GM23338 (cell line): ENCODE measurements around the gene TST. TPM values are rescaled to one million over a fixed set of nuclear protein-coding genes. Genes with fewer than 3 reads are reported as not detected.

ENCODE experiments used
- EZH2 ChIP-seq: fragments of 200-600 bp; sonication (generic); IDR thresholded peaks from one replicate; pipeline ENCODE4 v1.8.0; 2017; ENCODE audit warnings: antibody characterized with exemption, mild to moderate bottlenecking, low read depth; ENCODE audit not compliant: unreplicated experiment
- EZH2phosphoT487 ChIP-seq: fragments of 200-600 bp; sonication (generic); IDR thresholded peaks from one replicate; pipeline ENCODE4 v1.8.1; 2018; ENCODE audit warnings: antibody characterized with exemption; ENCODE audit not compliant: unreplicated experiment
- JUNB ChIP-seq: IDR thresholded peaks from one replicate; pipeline ENCODE4 v1.6.1; 2016; ENCODE audit warnings: antibody characterized with exemption; ENCODE audit not compliant: unreplicated experiment
- NANOG ChIP-seq: IDR thresholded peaks from 2 replicates; pipeline ENCODE4 v1.6.1; 2016; ENCODE audit warnings: antibody characterized with exemption, borderline replicate concordance
- POLR2AphosphoS5 ChIP-seq: IDR thresholded peaks from 2 replicates; pipeline ENCODE4 v1.6.1; 2016; ENCODE audit warnings: antibody characterized with exemption, low read depth
- STAT1 ChIP-seq: IDR thresholded peaks from one replicate; pipeline ENCODE4 v1.6.1; 2016; ENCODE audit warnings: antibody characterized with exemption; ENCODE audit not compliant: unreplicated experiment
- ZNF114 ChIP-seq: fragments of 250-450 bp; sonication (Bioruptor Pico); IDR thresholded peaks from 2 replicates; pipeline ENCODE4 v1.5.0; 2020; ENCODE audit warnings: mild to moderate bottlenecking, moderate library complexity
- polyA plus RNA-seq: library from polyadenylated mRNA; unstranded; fragments of >200 nt; fragmentation: Nextera tagmentation; extraction: Ambion mirVana; gene quantifications from 2 replicates; pipeline ENCODE4 v1.2.1, GENCODE V29; 2016
- total RNA-seq: library from RNA; depleted of rRNA; stranded (reverse); fragments of >200 nt; shearing (Covaris generic); gene quantifications from 2 replicates; pipeline ENCODE4 v1.2.3, GENCODE V29; 2014
- TF ChIP-seq, protein P1 (sequence below): fragments of 250-450 bp; sonication (Bioruptor Pico); IDR thresholded peaks from 2 replicates; pipeline ENCODE4 v1.5.0; 2020; ENCODE audit warnings: mild to moderate bottlenecking, moderate library complexity
- TF ChIP-seq, protein P2 (sequence below): IDR thresholded peaks from 2 replicates; pipeline ENCODE4 v1.6.1; 2016; ENCODE audit warnings: antibody characterized with exemption
- TF ChIP-seq, protein P3 (sequence below), 2 experiments: fragments of 200-600 bp in 1 of 2; sonication (generic) in 1 of 2; conservative IDR thresholded peaks; 2 replicates each; pipeline versions ENCODE4 v1.5.1 to v1.6.1; 2016 to 2017; ENCODE audit warnings: antibody characterized with exemption in 2 of 2, low read depth in 2 of 2, mild to moderate bottlenecking in 2 of 2, moderate library complexity in 1 of 2

Gene TST
- total and polyA plus RNA-seq, 2 experiments from 2014 or later = 14.6 to 32.7 TPM

DNA sequence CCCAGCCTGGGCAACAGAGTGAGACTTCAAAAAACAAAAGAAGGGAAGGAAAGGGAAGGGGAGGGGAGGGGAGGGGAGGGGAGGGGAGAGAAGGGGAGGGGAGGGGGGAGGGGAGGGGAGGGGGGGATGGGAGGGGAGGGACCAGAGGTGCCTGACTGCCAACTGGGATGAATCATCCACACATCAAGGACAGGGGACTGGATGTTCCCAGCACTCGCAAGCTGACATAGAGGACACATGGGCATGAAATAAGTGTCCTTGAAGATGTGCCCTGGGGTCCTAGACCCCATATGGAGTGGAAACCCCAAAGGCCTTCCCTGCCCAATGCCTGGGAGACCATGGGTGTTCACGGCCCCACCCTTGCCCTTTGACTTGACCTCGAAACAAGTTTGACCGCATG is 19.8 kb downstream of the TST start (continued):
- TF ChIP-seq, protein P1, sequence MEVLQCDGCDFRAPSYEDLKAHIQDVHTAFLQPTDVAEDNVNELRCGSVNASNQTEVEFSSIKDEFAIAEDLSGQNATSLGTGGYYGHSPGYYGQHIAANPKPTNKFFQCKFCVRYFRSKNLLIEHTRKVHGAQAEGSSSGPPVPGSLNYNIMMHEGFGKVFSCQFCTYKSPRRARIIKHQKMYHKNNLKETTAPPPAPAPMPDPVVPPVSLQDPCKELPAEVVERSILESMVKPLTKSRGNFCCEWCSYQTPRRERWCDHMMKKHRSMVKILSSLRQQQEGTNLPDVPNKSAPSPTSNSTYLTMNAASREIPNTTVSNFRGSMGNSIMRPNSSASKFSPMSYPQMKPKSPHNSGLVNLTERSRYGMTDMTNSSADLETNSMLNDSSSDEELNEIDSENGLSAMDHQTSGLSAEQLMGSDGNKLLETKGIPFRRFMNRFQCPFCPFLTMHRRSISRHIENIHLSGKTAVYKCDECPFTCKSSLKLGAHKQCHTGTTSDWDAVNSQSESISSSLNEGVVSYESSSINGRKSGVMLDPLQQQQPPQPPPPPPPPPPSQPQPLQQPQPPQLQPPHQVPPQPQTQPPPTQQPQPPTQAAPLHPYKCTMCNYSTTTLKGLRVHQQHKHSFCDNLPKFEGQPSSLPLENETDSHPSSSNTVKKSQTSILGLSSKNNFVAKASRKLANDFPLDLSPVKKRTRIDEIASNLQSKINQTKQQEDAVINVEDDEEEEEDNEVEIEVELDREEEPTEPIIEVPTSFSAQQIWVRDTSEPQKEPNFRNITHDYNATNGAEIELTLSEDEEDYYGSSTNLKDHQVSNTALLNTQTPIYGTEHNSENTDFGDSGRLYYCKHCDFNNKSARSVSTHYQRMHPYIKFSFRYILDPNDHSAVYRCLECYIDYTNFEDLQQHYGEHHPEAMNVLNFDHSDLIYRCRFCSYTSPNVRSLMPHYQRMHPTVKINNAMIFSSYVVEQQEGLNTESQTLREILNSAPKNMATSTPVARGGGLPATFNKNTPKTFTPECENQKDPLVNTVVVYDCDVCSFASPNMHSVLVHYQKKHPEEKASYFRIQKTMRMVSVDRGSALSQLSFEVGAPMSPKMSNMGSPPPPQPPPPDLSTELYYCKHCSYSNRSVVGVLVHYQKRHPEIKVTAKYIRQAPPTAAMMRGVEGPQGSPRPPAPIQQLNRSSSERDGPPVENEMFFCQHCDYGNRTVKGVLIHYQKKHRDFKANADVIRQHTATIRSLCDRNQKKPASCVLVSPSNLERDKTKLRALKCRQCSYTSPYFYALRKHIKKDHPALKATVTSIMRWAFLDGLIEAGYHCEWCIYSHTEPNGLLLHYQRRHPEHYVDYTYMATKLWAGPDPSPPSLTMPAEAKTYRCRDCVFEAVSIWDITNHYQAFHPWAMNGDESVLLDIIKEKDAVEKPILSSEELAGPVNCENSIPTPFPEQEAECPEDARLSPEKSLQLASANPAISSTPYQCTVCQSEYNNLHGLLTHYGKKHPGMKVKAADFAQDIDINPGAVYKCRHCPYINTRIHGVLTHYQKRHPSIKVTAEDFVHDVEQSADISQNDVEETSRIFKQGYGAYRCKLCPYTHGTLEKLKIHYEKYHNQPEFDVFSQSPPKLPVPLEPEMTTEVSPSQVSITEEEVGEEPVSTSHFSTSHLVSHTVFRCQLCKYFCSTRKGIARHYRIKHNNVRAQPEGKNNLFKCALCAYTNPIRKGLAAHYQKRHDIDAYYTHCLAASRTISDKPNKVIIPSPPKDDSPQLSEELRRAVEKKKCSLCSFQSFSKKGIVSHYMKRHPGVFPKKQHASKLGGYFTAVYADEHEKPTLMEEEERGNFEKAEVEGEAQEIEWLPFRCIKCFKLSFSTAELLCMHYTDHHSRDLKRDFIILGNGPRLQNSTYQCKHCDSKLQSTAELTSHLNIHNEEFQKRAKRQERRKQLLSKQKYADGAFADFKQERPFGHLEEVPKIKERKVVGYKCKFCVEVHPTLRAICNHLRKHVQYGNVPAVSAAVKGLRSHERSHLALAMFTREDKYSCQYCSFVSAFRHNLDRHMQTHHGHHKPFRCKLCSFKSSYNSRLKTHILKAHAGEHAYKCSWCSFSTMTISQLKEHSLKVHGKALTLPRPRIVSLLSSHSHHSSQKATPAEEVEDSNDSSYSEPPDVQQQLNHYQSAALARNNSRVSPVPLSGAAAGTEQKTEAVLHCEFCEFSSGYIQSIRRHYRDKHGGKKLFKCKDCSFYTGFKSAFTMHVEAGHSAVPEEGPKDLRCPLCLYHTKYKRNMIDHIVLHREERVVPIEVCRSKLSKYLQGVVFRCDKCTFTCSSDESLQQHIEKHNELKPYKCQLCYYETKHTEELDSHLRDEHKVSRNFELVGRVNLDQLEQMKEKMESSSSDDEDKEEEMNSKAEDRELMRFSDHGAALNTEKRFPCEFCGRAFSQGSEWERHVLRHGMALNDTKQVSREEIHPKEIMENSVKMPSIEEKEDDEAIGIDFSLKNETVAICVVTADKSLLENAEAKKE (CRISPR knock-in tag) = no peak
- TF ChIP-seq ZNF114 (CRISPR knock-in tag) = no peak
- no peak for TF ChIP-seq EZH2phosphoT487
- no peak for TF ChIP-seq STAT1
- TF ChIP-seq EZH2 = no peak
- TF ChIP-seq POLR2AphosphoS5 = no peak
- TF ChIP-seq, protein P2, sequence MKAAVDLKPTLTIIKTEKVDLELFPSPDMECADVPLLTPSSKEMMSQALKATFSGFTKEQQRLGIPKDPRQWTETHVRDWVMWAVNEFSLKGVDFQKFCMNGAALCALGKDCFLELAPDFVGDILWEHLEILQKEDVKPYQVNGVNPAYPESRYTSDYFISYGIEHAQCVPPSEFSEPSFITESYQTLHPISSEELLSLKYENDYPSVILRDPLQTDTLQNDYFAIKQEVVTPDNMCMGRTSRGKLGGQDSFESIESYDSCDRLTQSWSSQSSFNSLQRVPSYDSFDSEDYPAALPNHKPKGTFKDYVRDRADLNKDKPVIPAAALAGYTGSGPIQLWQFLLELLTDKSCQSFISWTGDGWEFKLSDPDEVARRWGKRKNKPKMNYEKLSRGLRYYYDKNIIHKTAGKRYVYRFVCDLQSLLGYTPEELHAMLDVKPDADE = no peak
- TF ChIP-seq JUNB = no peak
- TF ChIP-seq, protein P3, sequence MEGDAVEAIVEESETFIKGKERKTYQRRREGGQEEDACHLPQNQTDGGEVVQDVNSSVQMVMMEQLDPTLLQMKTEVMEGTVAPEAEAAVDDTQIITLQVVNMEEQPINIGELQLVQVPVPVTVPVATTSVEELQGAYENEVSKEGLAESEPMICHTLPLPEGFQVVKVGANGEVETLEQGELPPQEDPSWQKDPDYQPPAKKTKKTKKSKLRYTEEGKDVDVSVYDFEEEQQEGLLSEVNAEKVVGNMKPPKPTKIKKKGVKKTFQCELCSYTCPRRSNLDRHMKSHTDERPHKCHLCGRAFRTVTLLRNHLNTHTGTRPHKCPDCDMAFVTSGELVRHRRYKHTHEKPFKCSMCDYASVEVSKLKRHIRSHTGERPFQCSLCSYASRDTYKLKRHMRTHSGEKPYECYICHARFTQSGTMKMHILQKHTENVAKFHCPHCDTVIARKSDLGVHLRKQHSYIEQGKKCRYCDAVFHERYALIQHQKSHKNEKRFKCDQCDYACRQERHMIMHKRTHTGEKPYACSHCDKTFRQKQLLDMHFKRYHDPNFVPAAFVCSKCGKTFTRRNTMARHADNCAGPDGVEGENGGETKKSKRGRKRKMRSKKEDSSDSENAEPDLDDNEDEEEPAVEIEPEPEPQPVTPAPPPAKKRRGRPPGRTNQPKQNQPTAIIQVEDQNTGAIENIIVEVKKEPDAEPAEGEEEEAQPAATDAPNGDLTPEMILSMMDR (conservative IDR thresholded peaks at IDR 0.05; ENCODE audit: low read depth in 2 of 2) = no peak
- TF ChIP-seq NANOG = no peak
